NCI-H128 (cell line): ENCODE measurements around the gene PARVA.

Experiments
- DNase-seq: peaks from one replicate; lab custom pipeline; 2025; ENCODE audit not compliant: unreplicated experiment; lab: John Stamatoyannopoulos, UW

Gene PARVA

GRCh38 chr11:12524865-12525264 lies 147.5 kb downstream of the PARVA start:
- no peak for DNase-seq

GRCh38 chr11:12525466-12526055 lies 148.2 kb downstream of the PARVA start:
- no peak for DNase-seq

- no peak for DNase-seq
Observed at GRCh38 chr11:12526789-12527188, 149.4 kb downstream of the PARVA start.

GRCh38 chr11:12528487-12528886 lies 151.1 kb downstream of the PARVA start:
- no peak for DNase-seq

- no peak for DNase-seq
Observed at GRCh38 chr11:12529041-12529440, 151.7 kb downstream of the PARVA start.

- no peak for DNase-seq
Observed at GRCh38 chr11:12529793-12530192, 152.4 kb downstream of the PARVA start.

GRCh38 chr11:12531020-12531419 lies 153.6 kb downstream of the PARVA start:
- DNase-seq = no peak

- no peak for DNase-seq
Observed at GRCh38 chr11:12531681-12532080, 154.3 kb downstream of the PARVA start.

GRCh38 chr11:12532580-12532979 lies 155.2 kb downstream of the PARVA start:
- no peak for DNase-seq

GRCh38 chr11:12534549-12534948 lies 157.2 kb downstream of the PARVA start:
- DNase-seq = no peak

GRCh38 chr11:12535321-12535720 lies 157.9 kb downstream of the PARVA start:
- DNase-seq = no peak

GRCh38 chr11:12536566-12536965 lies 159.2 kb downstream of the PARVA start:
- no peak for DNase-seq

GRCh38 chr11:12537778-12538401 lies 160.5 kb downstream of the PARVA start:
- no peak for DNase-seq

GRCh38 chr11:12538889-12539421 lies 161.6 kb downstream of the PARVA start:
- no peak for DNase-seq

GRCh38 chr11:12539572-12539971 lies 162.2 kb downstream of the PARVA start:
- DNase-seq = no peak

- no peak for DNase-seq
Observed at GRCh38 chr11:12540075-12540680, 162.8 kb downstream of the PARVA start.

GRCh38 chr11:12540913-12541582 lies 163.7 kb downstream of the PARVA start:
- no peak for DNase-seq

GRCh38 chr11:12541583-12542151 lies 164.3 kb downstream of the PARVA start:
- no peak for DNase-seq

- no peak for DNase-seq
Observed at GRCh38 chr11:12542186-12542935, 165.0 kb downstream of the PARVA start.

- no peak for DNase-seq
Observed at GRCh38 chr11:12543596-12544415, 166.4 kb downstream of the PARVA start.
